GM13976 (cell line): ENCODE measurements around the gene RGS16.

Experiments used
- DNase-seq: peaks from one replicate; pipeline ENCODE4 v3.0.0; 2012; ENCODE audit warnings: low spot score
- in situ Hi-C: fragments of 300-500 bp; cut with MboI; formaldehyde crosslinking; loops from one replicate; pipeline ENCODE4 v1.12.0; 2022; ENCODE audit warnings: low sequenced_read_pairs, mixed read lengths, inconsistent platforms; ENCODE audit not compliant: unreplicated experiment
- TF ChIP-seq, protein P1 (sequence below): IDR thresholded peaks from 2 replicates; pipeline ENCODE4 v1.5.1; 2012; ENCODE audit warnings: borderline replicate concordance, mild to moderate bottlenecking; ENCODE audit not compliant: insufficient read depth; ENCODE audit errors: extremely low read depth, missing control alignments, control extremely low read depth

RGS16 gene

DNA sequence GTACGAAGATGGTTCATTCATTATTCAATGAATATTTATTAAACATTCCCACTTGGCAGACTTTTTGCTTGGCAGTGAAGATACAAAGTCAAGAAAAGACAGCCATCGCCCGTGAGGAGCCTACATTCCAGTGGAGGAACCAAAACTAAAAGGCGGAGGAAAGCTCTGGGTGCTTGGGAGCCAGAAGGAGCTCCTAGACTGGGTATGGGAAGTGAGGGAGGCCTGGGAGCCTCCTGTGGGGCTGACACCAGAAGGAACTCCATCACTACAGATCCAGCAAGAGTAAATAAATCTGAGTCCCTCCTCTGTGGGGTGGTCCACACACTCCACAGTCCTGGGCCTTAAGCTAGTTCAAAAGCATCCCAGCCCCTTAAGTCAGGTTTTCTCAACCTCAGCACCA, 30.0 kb downstream of the RGS16 start:
- no peak for DNase-seq
- TF ChIP-seq, protein P1, sequence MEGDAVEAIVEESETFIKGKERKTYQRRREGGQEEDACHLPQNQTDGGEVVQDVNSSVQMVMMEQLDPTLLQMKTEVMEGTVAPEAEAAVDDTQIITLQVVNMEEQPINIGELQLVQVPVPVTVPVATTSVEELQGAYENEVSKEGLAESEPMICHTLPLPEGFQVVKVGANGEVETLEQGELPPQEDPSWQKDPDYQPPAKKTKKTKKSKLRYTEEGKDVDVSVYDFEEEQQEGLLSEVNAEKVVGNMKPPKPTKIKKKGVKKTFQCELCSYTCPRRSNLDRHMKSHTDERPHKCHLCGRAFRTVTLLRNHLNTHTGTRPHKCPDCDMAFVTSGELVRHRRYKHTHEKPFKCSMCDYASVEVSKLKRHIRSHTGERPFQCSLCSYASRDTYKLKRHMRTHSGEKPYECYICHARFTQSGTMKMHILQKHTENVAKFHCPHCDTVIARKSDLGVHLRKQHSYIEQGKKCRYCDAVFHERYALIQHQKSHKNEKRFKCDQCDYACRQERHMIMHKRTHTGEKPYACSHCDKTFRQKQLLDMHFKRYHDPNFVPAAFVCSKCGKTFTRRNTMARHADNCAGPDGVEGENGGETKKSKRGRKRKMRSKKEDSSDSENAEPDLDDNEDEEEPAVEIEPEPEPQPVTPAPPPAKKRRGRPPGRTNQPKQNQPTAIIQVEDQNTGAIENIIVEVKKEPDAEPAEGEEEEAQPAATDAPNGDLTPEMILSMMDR: no peak
- in situ Hi-C loops: no loop called here

DNA sequence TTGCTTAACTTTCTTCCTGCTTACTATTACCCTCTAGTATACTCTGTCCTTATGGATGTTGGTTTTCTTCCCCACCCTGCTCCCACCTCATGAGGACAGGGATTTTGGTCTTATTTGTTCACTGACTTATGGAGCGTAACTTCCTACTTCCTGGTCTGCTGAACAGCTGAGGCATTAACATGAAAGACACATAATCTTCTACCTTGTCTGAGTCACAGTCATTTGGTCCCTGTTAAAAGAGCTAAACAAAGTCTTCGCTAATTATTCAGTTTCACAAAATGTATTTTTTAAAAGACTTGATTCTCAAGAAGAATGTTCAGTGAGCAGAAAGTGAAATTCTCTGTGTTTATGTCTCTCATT, 33.6 kb downstream of the RGS16 start:
- peak; percentile 16 for DNase-seq
- in situ Hi-C loops: no loop called here
- TF ChIP-seq, protein P1: no peak

DNA sequence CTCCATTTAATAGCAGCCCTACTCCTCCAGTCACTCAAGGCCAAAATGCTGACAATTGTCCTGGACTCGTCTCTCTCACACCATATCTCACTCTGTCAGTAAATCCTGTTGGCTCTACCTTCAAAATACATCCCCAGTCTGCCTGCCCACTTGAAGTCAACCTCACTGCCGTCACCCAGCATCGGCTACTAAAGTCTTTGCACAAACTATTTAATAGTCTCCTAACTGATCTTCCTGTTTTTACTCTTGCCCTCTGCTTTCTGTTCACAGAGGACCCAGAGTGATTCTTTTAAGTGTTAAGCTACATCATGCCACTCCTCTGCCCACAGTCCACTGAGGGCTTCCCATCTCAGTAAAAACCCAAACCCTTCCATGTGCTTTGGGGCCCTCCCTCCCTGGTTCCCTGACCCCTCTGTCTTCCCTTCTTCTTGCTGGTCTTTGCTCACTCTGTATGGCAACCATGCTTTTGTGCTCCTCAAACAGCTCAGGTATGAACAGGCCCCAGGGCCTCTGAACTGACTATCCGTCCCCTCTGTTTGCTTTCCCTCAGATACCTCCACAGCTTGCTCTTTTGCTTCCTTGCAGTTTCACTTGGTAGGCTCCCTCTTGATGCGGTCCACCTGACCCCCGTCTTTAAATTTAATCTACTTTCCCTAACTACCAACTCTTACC, 34.1 kb downstream of the RGS16 start:
- TF ChIP-seq, protein P1: no peak
- no peak for DNase-seq
- in situ Hi-C loops: no loop called here

DNA sequence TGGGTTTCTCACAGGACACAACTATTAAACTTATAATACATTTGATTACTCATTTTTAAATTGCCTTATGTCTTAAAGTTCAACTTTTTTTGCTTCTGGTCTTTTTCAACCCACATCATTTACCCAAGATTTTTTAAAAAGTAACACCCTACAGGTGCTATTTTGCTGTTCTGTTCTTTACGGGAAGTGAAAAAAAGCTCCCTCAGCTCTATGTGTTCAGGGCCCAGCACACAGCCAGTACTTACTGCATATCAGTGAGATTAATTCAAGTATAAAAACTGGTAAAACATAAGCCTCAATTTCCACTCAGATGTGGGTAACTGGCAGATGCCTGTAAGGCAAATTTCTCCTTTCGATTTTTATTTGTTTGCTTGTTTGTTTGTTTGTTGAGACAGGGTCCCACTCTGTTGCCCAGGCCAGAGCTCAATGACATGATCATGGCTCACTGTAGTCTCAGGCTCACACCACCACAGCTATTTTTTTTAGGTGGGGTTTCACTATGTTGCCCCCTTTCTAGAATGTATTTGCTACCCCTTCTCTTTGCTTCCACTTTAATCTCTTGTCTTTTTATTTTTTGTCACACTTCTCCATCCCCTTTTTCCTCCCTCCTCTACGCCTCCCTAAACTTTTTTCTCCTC, 35.4 kb downstream of the RGS16 start:
- in situ Hi-C loops: no loop called here
- TF ChIP-seq, protein P1: no peak
- peak; percentile 15 for DNase-seq

DNA sequence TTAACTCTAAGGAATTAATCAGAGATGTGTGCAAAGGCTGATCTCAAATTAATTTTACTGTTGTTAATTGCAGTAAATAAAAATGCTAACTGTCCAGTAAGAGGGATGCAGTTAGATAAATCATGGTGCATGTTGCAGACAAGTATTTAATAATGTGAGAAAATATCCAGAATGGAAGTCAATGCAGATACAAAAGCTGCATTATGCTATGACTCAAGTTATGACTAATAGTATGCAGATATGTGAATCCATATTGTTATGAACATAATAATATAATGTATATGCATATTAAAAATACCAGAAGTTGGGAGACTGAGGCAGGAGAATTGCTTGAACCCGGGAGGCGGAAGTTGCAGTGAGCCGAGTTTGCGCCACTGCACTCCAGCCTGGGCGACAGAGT, 36.6 kb downstream of the RGS16 start:
- TF ChIP-seq, protein P1: no peak
- no peak for DNase-seq
- in situ Hi-C loops: no loop called here

DNA sequence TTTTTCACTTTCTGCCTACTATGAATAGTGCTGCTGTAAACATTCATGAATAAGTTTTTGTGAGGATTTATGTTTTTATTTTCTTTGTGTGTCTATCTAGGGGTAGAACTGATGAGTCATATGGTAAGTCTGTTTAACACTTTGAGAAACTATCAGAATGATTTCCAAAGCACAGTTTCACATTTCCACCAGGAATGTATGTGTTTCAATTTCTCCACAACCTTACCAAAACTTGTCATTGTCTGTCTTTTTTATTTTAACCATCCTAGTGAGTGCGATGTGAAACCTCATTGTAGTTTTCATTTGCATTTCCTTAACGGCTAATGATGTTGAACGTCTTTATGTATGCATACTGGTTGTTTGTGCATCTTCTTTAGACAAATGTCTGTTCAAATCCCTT, 38.7 kb downstream of the RGS16 start:
- in situ Hi-C loops: no loop called here
- TF ChIP-seq, protein P1: no peak
- DNase-seq: no peak
